ENCODE measurements around the gene LIMS2.

The LIMS2 gene

GRCh38 chr2:127609818-127610217, 65.5 kb downstream of the LIMS2 start:
- no peak overlapping the region for H3K9ac ChIP-seq (ENCODE audit: low read depth, low read length, poor library complexity, severe bottlenecking)
- H3K4me1 ChIP-seq (ENCODE audit: insufficient read depth, low read length, poor library complexity, severe bottlenecking) = peaks cover 42% of the 10 kb centered on the region
- H3K79me2 ChIP-seq (ENCODE audit: insufficient read depth, low read length) = no peaks in the 10 kb centered on the region
- no peak for TF ChIP-seq CTCF (conservative IDR thresholded peaks at IDR 0.05; ENCODE audit: low read length)
- TF ChIP-seq EZH2phosphoT487 (IDR thresholded peaks at IDR 0.05; ENCODE audit: borderline replicate concordance) = no peak
- no peaks in the 10 kb centered on the region for H3K27me3 ChIP-seq (ENCODE audit: insufficient read depth, low read length, poor library complexity, severe bottlenecking)
- H2AFZ ChIP-seq (ENCODE audit: low read length) = no peak overlapping the region
- peaks cover 12% of the 10 kb centered on the region; the same call in 1 of the 2 replicates for H3K9me3 ChIP-seq (ENCODE audit: insufficient read depth, low read depth, low read length)
- H3K4me3 ChIP-seq (ENCODE audit: low read length, poor library complexity, severe bottlenecking) = no peak overlapping the region
- peaks cover 9% of the 10 kb centered on the region for H3F3A ChIP-seq (ENCODE audit: low read depth)
- H3K9me2 ChIP-seq (replicated peaks; ENCODE audit: low read depth, low read length) = no peaks in the 10 kb centered on the region
- H3K36me3 ChIP-seq (ENCODE audit: insufficient read depth, low read length) = no peaks in the 10 kb centered on the region
- H3K4me2 ChIP-seq (ENCODE audit: low read depth, low read length, poor library complexity, severe bottlenecking) = no peak overlapping the region
- no peaks in the 10 kb centered on the region for H4K20me1 ChIP-seq (ENCODE audit: insufficient read depth, low read length, poor library complexity, severe bottlenecking)

DNA sequence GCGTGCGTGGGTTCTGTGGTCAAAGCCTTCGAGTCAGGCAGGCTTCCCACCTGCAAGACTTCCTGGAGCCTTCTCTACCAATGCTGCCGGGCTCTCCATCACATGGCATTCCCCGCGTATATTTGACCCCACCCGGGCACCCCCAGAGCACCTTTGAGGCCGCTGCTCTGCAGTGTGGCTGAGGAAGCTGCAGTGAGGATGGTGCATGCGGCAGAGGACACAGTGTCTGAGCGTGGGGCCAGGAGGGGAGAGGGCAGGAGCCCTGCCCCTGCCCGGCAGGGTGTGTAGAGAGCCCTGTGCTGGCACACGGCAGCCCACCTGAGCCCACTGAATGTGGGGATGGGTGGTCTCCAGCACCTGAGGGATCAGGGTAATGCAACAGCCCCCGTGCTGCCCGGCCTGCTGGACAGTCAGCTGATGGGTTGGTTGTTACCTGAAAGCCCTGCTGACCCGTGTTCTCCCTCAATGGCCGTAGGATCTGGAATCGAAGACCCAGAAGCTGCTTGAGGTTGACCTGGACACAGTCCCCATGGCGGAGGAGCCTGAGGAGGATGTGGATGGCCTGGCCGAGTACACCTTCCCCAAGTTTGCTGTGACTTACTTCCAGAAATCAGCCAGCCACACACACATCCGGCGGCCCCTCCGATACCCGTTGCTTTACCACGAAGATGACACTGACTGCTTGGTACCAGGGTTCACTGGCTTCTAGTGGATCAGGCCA, 66.1 kb downstream of the LIMS2 start:
- TF ChIP-seq CTCF (conservative IDR thresholded peaks at IDR 0.05; ENCODE audit: low read length) (no peak), EZH2phosphoT487 (IDR thresholded peaks at IDR 0.05; ENCODE audit: borderline replicate concordance) (no peak)
- Histone ChIP-seq H3K9ac (ENCODE audit: low read depth, low read length, poor library complexity, severe bottlenecking) (no peak overlapping the region), H3K36me3 (ENCODE audit: insufficient read depth, low read length) (no peaks in the 10 kb centered on the region)

GRCh38 chr2:127608061-127609030, 67.0 kb downstream of the LIMS2 start:
- no peak overlapping the region for H3K4me2 ChIP-seq (ENCODE audit: low read depth, low read length, poor library complexity, severe bottlenecking)
- H3F3A ChIP-seq (ENCODE audit: low read depth) = no peaks in the 10 kb centered on the region
- H3K4me3 ChIP-seq (ENCODE audit: low read length, poor library complexity, severe bottlenecking) = no peak overlapping the region
- no peaks in the 10 kb centered on the region for H3K9me2 ChIP-seq (replicated peaks; ENCODE audit: low read depth, low read length)
- H3K36me3 ChIP-seq (ENCODE audit: insufficient read depth, low read length) = no peaks in the 10 kb centered on the region
- no peak overlapping the region for H2AFZ ChIP-seq (ENCODE audit: low read length)
- TF ChIP-seq EZH2phosphoT487 (IDR thresholded peaks at IDR 0.05; ENCODE audit: borderline replicate concordance) (no peak), CTCF (conservative IDR thresholded peaks at IDR 0.05; ENCODE audit: low read length) (no peak)
- no peak overlapping the region for H3K9ac ChIP-seq (ENCODE audit: low read depth, low read length, poor library complexity, severe bottlenecking)
- H3K27me3 ChIP-seq (ENCODE audit: insufficient read depth, low read length, poor library complexity, severe bottlenecking) = no peaks in the 10 kb centered on the region
- no peaks in the 10 kb centered on the region for H3K79me2 ChIP-seq (ENCODE audit: insufficient read depth, low read length)
- H3K4me1 ChIP-seq (ENCODE audit: insufficient read depth, low read length, poor library complexity, severe bottlenecking) = peaks cover 37% of the 10 kb centered on the region
- H4K20me1 ChIP-seq (ENCODE audit: insufficient read depth, low read length, poor library complexity, severe bottlenecking) = no peaks in the 10 kb centered on the region
- peaks cover 11% of the 10 kb centered on the region; the same call in 1 of the 2 replicates for H3K9me3 ChIP-seq (ENCODE audit: insufficient read depth, low read depth, low read length)

More for the DNA sequence above, 66.1 kb downstream of the LIMS2 start:
- H4K20me1 ChIP-seq (ENCODE audit: insufficient read depth, low read length, poor library complexity, severe bottlenecking) = no peaks in the 10 kb centered on the region
- H3K4me2 ChIP-seq (ENCODE audit: low read depth, low read length, poor library complexity, severe bottlenecking) = no peak overlapping the region
- H3K79me2 ChIP-seq (ENCODE audit: insufficient read depth, low read length) = no peaks in the 10 kb centered on the region
- H3K27me3 ChIP-seq (ENCODE audit: insufficient read depth, low read length, poor library complexity, severe bottlenecking) = no peaks in the 10 kb centered on the region
- no peak overlapping the region for H3K4me3 ChIP-seq (ENCODE audit: low read length, poor library complexity, severe bottlenecking)
- H2AFZ ChIP-seq (ENCODE audit: low read length) = no peak overlapping the region
- no peaks in the 10 kb centered on the region for H3K9me2 ChIP-seq (replicated peaks; ENCODE audit: low read depth, low read length)
- H3K4me1 ChIP-seq (ENCODE audit: insufficient read depth, low read length, poor library complexity, severe bottlenecking) = peaks cover 42% of the 10 kb centered on the region
- H3F3A ChIP-seq (ENCODE audit: low read depth) = peaks cover 3% of the 10 kb centered on the region
- H3K9me3 ChIP-seq (ENCODE audit: insufficient read depth, low read depth, low read length) = peaks cover 12% of the 10 kb centered on the region; the same call in 1 of the 2 replicates

Measured in Loucy (cell line).